Fibroblast of lung (primary cell): ENCODE measurements around the gene EIF3D.

Experiments
- EZH2 ChIP-seq: IDR thresholded peaks from 2 replicates; pipeline ENCODE4 v1.5.1; 2012; ENCODE audit warnings: low read length, control low read depth, mild to moderate bottlenecking; ENCODE audit errors: missing control alignments
- TF ChIP-seq, protein P1 (sequence below), 2 donors: IDR thresholded peaks in 1 of 2; conservative IDR thresholded peaks in 1 of 2; 1 replicate in 1 of 2; 2 replicates in 1 of 2; pipeline ENCODE4 v1.5.1; 2011 to 2012; ENCODE audit warnings: low read length in 2 of 2, control low read depth in 1 of 2, inconsistent platforms in 1 of 2, low read depth in 1 of 2, mild to moderate bottlenecking in 1 of 2

GRCh38 chr22:36486619-36487384 is 42.2 kb downstream of the EIF3D start:
- TF ChIP-seq, protein P1, sequence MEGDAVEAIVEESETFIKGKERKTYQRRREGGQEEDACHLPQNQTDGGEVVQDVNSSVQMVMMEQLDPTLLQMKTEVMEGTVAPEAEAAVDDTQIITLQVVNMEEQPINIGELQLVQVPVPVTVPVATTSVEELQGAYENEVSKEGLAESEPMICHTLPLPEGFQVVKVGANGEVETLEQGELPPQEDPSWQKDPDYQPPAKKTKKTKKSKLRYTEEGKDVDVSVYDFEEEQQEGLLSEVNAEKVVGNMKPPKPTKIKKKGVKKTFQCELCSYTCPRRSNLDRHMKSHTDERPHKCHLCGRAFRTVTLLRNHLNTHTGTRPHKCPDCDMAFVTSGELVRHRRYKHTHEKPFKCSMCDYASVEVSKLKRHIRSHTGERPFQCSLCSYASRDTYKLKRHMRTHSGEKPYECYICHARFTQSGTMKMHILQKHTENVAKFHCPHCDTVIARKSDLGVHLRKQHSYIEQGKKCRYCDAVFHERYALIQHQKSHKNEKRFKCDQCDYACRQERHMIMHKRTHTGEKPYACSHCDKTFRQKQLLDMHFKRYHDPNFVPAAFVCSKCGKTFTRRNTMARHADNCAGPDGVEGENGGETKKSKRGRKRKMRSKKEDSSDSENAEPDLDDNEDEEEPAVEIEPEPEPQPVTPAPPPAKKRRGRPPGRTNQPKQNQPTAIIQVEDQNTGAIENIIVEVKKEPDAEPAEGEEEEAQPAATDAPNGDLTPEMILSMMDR (conservative IDR thresholded peaks at IDR 0.05 in 1 of 2, IDR thresholded peaks at IDR 0.05 in 1 of 2; ENCODE audit: low read depth in 1 of 2, low read length in 2 of 2), result peak; percentile 62 to 79
- no peak for TF ChIP-seq EZH2
